ENCODE results near the gene HEPHL1.

The HEPHL1 gene

GRCh38 chr11:94144216-94144615 is 123.1 kb downstream of the HEPHL1 start:
- no peak overlapping the region for H3K27ac ChIP-seq
- H3K9ac ChIP-seq, result no peak overlapping the region
- H3K36me3 ChIP-seq (ENCODE audit: control insufficient read depth, insufficient read depth, low read length), result no peaks in the 10 kb centered on the region
- no peak overlapping the region for H3K4me3 ChIP-seq (ENCODE audit: low read depth, low read length)
- no peak overlapping the region for H3K4me2 ChIP-seq (ENCODE audit: low read length)
- H3K27me3 ChIP-seq (ENCODE audit: control insufficient read depth, insufficient read depth, low read length), result no peaks in the 10 kb centered on the region
- no peak for TF ChIP-seq CTCF (IDR thresholded peaks at IDR 0.05)
- H3K9me3 ChIP-seq (ENCODE audit: control insufficient read depth, low read length), result no peaks in the 10 kb centered on the region
- no peaks in the 10 kb centered on the region for H3K79me2 ChIP-seq
- H3K4me1 ChIP-seq, result peaks cover 4% of the 10 kb centered on the region
- H2AFZ ChIP-seq, result no peak overlapping the region

GRCh38 chr11:94144664-94145063 is 123.5 kb downstream of the HEPHL1 start:
- H3K36me3 ChIP-seq (ENCODE audit: control insufficient read depth, insufficient read depth, low read length), result no peaks in the 10 kb centered on the region
- H3K4me1 ChIP-seq, result peaks cover 4% of the 10 kb centered on the region
- no peak overlapping the region for H3K27ac ChIP-seq
- no peak overlapping the region for H3K9ac ChIP-seq
- no peak overlapping the region for H3K4me2 ChIP-seq (ENCODE audit: low read length)
- TF ChIP-seq CTCF (IDR thresholded peaks at IDR 0.05), result no peak
- H2AFZ ChIP-seq, result no peak overlapping the region
- H3K79me2 ChIP-seq, result no peaks in the 10 kb centered on the region
- H3K4me3 ChIP-seq (ENCODE audit: low read depth, low read length), result no peak overlapping the region
- no peaks in the 10 kb centered on the region for H3K27me3 ChIP-seq (ENCODE audit: control insufficient read depth, insufficient read depth, low read length)
- no peaks in the 10 kb centered on the region for H3K9me3 ChIP-seq (ENCODE audit: control insufficient read depth, low read length)

- no peak overlapping the region for H3K4me3 ChIP-seq (ENCODE audit: low read depth, low read length)
- peaks cover 4% of the 10 kb centered on the region for H3K4me1 ChIP-seq
- H3K27ac ChIP-seq, result no peak overlapping the region
- no peak overlapping the region for H3K4me2 ChIP-seq (ENCODE audit: low read length)
- no peak for TF ChIP-seq CTCF (IDR thresholded peaks at IDR 0.05)
- H2AFZ ChIP-seq, result no peak overlapping the region
- H3K9ac ChIP-seq, result no peak overlapping the region
- no peaks in the 10 kb centered on the region for H3K36me3 ChIP-seq (ENCODE audit: control insufficient read depth, insufficient read depth, low read length)
- no peaks in the 10 kb centered on the region for H3K27me3 ChIP-seq (ENCODE audit: control insufficient read depth, insufficient read depth, low read length)
- H3K9me3 ChIP-seq (ENCODE audit: control insufficient read depth, low read length), result no peaks in the 10 kb centered on the region
- H3K79me2 ChIP-seq, result no peaks in the 10 kb centered on the region
These were observed 124.3 kb downstream of the HEPHL1 start for GRCh38 chr11:94145431-94145830.

GRCh38 chr11:94145916-94146315 is 124.8 kb downstream of the HEPHL1 start:
- H3K27me3 ChIP-seq (ENCODE audit: control insufficient read depth, insufficient read depth, low read length), result no peaks in the 10 kb centered on the region
- peaks cover 4% of the 10 kb centered on the region for H3K4me1 ChIP-seq
- no peak overlapping the region for H3K27ac ChIP-seq
- no peak for TF ChIP-seq CTCF (IDR thresholded peaks at IDR 0.05)
- H3K4me2 ChIP-seq (ENCODE audit: low read length), result no peak overlapping the region
- no peaks in the 10 kb centered on the region for H3K79me2 ChIP-seq
- H3K9ac ChIP-seq, result no peak overlapping the region
- no peak overlapping the region for H2AFZ ChIP-seq
- H3K9me3 ChIP-seq (ENCODE audit: control insufficient read depth, low read length), result no peaks in the 10 kb centered on the region
- H3K36me3 ChIP-seq (ENCODE audit: control insufficient read depth, insufficient read depth, low read length), result no peaks in the 10 kb centered on the region
- no peak overlapping the region for H3K4me3 ChIP-seq (ENCODE audit: low read depth, low read length)

GRCh38 chr11:94147433-94147845 is 126.3 kb downstream of the HEPHL1 start:
- no peaks in the 10 kb centered on the region for H3K79me2 ChIP-seq

More at GRCh38 chr11:94147433-94147845, 126.3 kb downstream of the HEPHL1 start:
- no peaks in the 10 kb centered on the region for H3K9me3 ChIP-seq (ENCODE audit: control insufficient read depth, low read length)
- H3K27ac ChIP-seq, result no peak overlapping the region
- TF ChIP-seq CTCF (IDR thresholded peaks at IDR 0.05), result no peak
- H3K9ac ChIP-seq, result no peak overlapping the region
- no peak overlapping the region for H2AFZ ChIP-seq
- peaks cover 4% of the 10 kb centered on the region for H3K4me1 ChIP-seq
- H3K4me3 ChIP-seq (ENCODE audit: low read depth, low read length), result no peak overlapping the region
- no peak overlapping the region for H3K4me2 ChIP-seq (ENCODE audit: low read length)
- no peaks in the 10 kb centered on the region for H3K36me3 ChIP-seq (ENCODE audit: control insufficient read depth, insufficient read depth, low read length)
- no peaks in the 10 kb centered on the region for H3K27me3 ChIP-seq (ENCODE audit: control insufficient read depth, insufficient read depth, low read length)
